Measurements from ENCODE around the gene SKA1. TPM values are rescaled to one million over a fixed set of nuclear protein-coding genes. Genes with fewer than 3 reads are reported as not detected.

SKA1 gene
- total and polyA plus RNA-seq, 2 experiments from 2014 or later: 3.3 to 8.5 TPM

GRCh38 chr18:50372743-50373142 is 2.1 kb upstream of the SKA1 start:
- no peak overlapping the region for H3K4me3 ChIP-seq
- no peaks in the 10 kb centered on the region for H3K27me3 ChIP-seq
- no peak overlapping the region for H3K27ac ChIP-seq
- no peak for TF ChIP-seq CTCF (IDR thresholded peaks at IDR 0.05; ENCODE audit: low read depth, low read length)
- H3K9me3 ChIP-seq (ENCODE audit: low read depth): no peaks in the 10 kb centered on the region
- H3K36me3 ChIP-seq: no peaks in the 10 kb centered on the region
- peaks cover 6% of the 10 kb centered on the region for H3K4me1 ChIP-seq (ENCODE audit: low read depth)
- no peak for DNase-seq (ENCODE audit: low read depth in 1 of 2, low spot score in 1 of 2)

- H3K27me3 ChIP-seq: no peaks in the 10 kb centered on the region
- no peak overlapping the region for H3K4me3 ChIP-seq
- no peak for DNase-seq (ENCODE audit: low read depth in 1 of 2, low spot score in 1 of 2)
- H3K4me1 ChIP-seq (ENCODE audit: low read depth): peaks cover 6% of the 10 kb centered on the region
- no peak for TF ChIP-seq CTCF (IDR thresholded peaks at IDR 0.05; ENCODE audit: low read depth, low read length)
- no peaks in the 10 kb centered on the region for H3K9me3 ChIP-seq (ENCODE audit: low read depth)
- no peak overlapping the region for H3K27ac ChIP-seq
- no peaks in the 10 kb centered on the region for H3K36me3 ChIP-seq
Measured at GRCh38 chr18:50373561-50374219, 1.2 kb upstream of the SKA1 start.

DNA sequence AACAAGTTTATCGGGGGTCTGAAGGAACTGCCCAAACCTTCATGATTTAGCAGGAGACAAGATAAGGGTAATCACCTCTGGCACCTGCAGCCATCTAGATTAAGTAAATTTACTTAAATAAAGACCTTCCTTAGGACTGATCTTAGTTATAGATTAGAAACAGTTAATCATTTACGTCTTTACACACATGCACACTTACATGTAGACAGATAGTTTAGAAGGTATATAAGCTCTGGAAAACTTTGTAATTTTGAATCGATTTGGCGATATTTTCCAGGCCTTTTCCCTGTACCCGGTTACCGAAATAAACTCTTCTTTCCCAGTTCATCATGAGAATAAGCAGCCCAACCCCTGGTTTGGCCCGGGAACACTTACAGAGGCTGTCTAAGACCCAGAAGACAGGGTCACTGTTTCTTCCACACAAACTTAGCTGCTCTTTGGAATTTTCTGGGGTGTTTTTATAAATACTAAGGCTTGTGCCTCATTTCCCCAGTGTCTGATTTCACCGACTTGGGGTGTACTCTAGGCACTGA is 560 bp upstream of the SKA1 start:
- TF ChIP-seq CTCF (IDR thresholded peaks at IDR 0.05; ENCODE audit: low read depth, low read length): no peak
- Histone ChIP-seq H3K4me3 (peak overlapping the region; percentile 18), H3K36me3 (no peaks in the 10 kb centered on the region), H3K9me3 (ENCODE audit: low read depth) (no peaks in the 10 kb centered on the region), H3K27me3 (no peaks in the 10 kb centered on the region), H3K4me1 (ENCODE audit: low read depth) (peaks cover 6% of the 10 kb centered on the region), H3K27ac (peak overlapping the region; percentile 83)
- no peak for DNase-seq (ENCODE audit: low read depth in 1 of 2, low spot score in 1 of 2)

- H3K27ac ChIP-seq: no peak overlapping the region
- DNase-seq (ENCODE audit: low read depth in 1 of 2, low spot score in 1 of 2): peak in 1 of 2 donors; percentile 62
- H3K4me1 ChIP-seq (ENCODE audit: low read depth): peaks cover 6% of the 10 kb centered on the region
- H3K27me3 ChIP-seq: no peaks in the 10 kb centered on the region
- no peaks in the 10 kb centered on the region for H3K9me3 ChIP-seq (ENCODE audit: low read depth)
- TF ChIP-seq CTCF (IDR thresholded peaks at IDR 0.05; ENCODE audit: low read depth, low read length): no peak
- H3K36me3 ChIP-seq: no peaks in the 10 kb centered on the region
- H3K4me3 ChIP-seq: no peak overlapping the region
Measured at GRCh38 chr18:50377061-50377798, 2.4 kb downstream of the SKA1 start.

- DNase-seq (ENCODE audit: low read depth in 1 of 2, low spot score in 1 of 2): peak in 1 of 2 donors; percentile 5
- no peaks in the 10 kb centered on the region for H3K9me3 ChIP-seq (ENCODE audit: low read depth)
- TF ChIP-seq CTCF (IDR thresholded peaks at IDR 0.05; ENCODE audit: low read depth, low read length): no peak
- peaks cover 6% of the 10 kb centered on the region for H3K4me1 ChIP-seq (ENCODE audit: low read depth)
- peak overlapping the region; percentile 41 for H3K27ac ChIP-seq
- H3K4me3 ChIP-seq: no peak overlapping the region
- no peaks in the 10 kb centered on the region for H3K36me3 ChIP-seq
- H3K27me3 ChIP-seq: no peaks in the 10 kb centered on the region
Measured at GRCh38 chr18:50388988-50389387, 14.1 kb downstream of the SKA1 start.

Measured in cardiac muscle cell (in vitro differentiated cells and primary cell).